WTC11 (cell line): ENCODE measurements around the gene NEDD9. TPM values are rescaled to one million over a fixed set of nuclear protein-coding genes. Genes with fewer than 3 reads are reported as not detected.

Source experiments
- ATAC-seq: fragments of 200-7000 bp; cut with Tn5 transposase; 2 replicates; pipeline ENCODE4 v1.10.0; 2021; ENCODE audit warnings: mild to moderate bottlenecking, moderate library complexity
- CTCF ChIA-PET: fragments of 300-600 bp; sonication (Branson Sonifier 250); formaldehyde crosslinking; loops from one replicate; lab custom pipeline; 2021; ENCODE audit warnings: antibody characterized with exemption; lab: Charles Lee
- POLR2A ChIA-PET: fragments of 350-600 bp; sonication (Branson Sonifier 250); formaldehyde crosslinking; loops from one replicate; lab custom pipeline; 2021; ENCODE audit warnings: antibody characterized with exemption; lab: Charles Lee
- DNase-seq: peaks from one replicate; pipeline ENCODE4 v3.0.0; 2021; ENCODE audit warnings: low spot score
- H3K27ac Mint-ChIP-seq: 2 replicates; pipeline ENCODE4 v1.8.0; 2021; ENCODE audit warnings: mixed read lengths
- H3K27me3 Mint-ChIP-seq: 2 replicates; pipeline ENCODE4 v1.8.0; 2021; ENCODE audit warnings: low read depth, mild to moderate bottlenecking, moderate library complexity, mixed read lengths
- H3K36me3 Mint-ChIP-seq: 2 replicates; pipeline ENCODE4 v1.8.0; 2021; ENCODE audit warnings: mixed read lengths
- H3K4me1 Mint-ChIP-seq: 2 replicates; pipeline ENCODE4 v1.8.0; 2022; ENCODE audit warnings: mixed read lengths
- H3K4me3 Mint-ChIP-seq: 2 replicates; pipeline ENCODE4 v1.8.0; 2021; ENCODE audit warnings: mild to moderate bottlenecking, moderate library complexity, mixed read lengths
- H3K9me3 Mint-ChIP-seq: 2 replicates; pipeline ENCODE4 v1.8.0; 2021; ENCODE audit warnings: mixed read lengths
- ATF1 ChIP-seq: sonication (generic); formaldehyde crosslinking; IDR thresholded peaks from 2 replicates; pipeline ENCODE4 v1.8.1; 2023; ENCODE audit warnings: mild to moderate bottlenecking, moderate library complexity, missing genetic modification reagents
- CREB1 ChIP-seq: sonication (generic); formaldehyde crosslinking; IDR thresholded peaks from 2 replicates; pipeline ENCODE4 v1.8.0; 2023; ENCODE audit warnings: mild to moderate bottlenecking, missing genetic modification reagents
- ELF4 ChIP-seq: sonication (generic); formaldehyde crosslinking; IDR thresholded peaks from 2 replicates; pipeline ENCODE4 v1.8.1; 2022; ENCODE audit warnings: low read depth, mild to moderate bottlenecking, moderate library complexity, missing genetic modification reagents
- ETV6 ChIP-seq: sonication (generic); formaldehyde crosslinking; IDR thresholded peaks from 2 replicates; pipeline ENCODE4 v1.8.1; 2022; ENCODE audit warnings: mild to moderate bottlenecking, missing genetic modification reagents
- FOXK1 ChIP-seq: sonication (generic); formaldehyde crosslinking; IDR thresholded peaks from 2 replicates; pipeline ENCODE4 v1.8.0; 2022; ENCODE audit warnings: mild to moderate bottlenecking, moderate library complexity, missing genetic modification reagents
- GTF2I ChIP-seq: fragments of 250-450 bp; sonication (Bioruptor Pico); conservative IDR thresholded peaks from 2 replicates; pipeline ENCODE4 v1.4.0; 2021; ENCODE audit warnings: mild to moderate bottlenecking
- JUN ChIP-seq: sonication (generic); formaldehyde crosslinking; IDR thresholded peaks from 2 replicates; pipeline ENCODE4 v1.8.0; 2023; ENCODE audit warnings: mild to moderate bottlenecking, missing genetic modification reagents
- MXD4 ChIP-seq: fragments of 250-450 bp; sonication (Bioruptor Pico); IDR thresholded peaks from 2 replicates; pipeline ENCODE4 v1.8.0; 2021; ENCODE audit warnings: mild to moderate bottlenecking, moderate library complexity, borderline replicate concordance
- NFATC4 ChIP-seq: fragments of 250-450 bp; sonication (Bioruptor Pico); IDR thresholded peaks from 2 replicates; pipeline ENCODE4 v1.9.0; 2021; ENCODE audit warnings: mild to moderate bottlenecking
- NFYB ChIP-seq: sonication (generic); formaldehyde crosslinking; conservative IDR thresholded peaks from 2 replicates; pipeline ENCODE4 v1.8.0; 2022; ENCODE audit warnings: low read depth, missing genetic modification reagents
- NR1H2 ChIP-seq: sonication (generic); formaldehyde crosslinking; IDR thresholded peaks from 2 replicates; pipeline ENCODE4 v1.9.0; 2021; ENCODE audit warnings: mild to moderate bottlenecking, moderate library complexity, missing genetic modification reagents
- NR3C1 ChIP-seq: sonication (generic); formaldehyde crosslinking; conservative IDR thresholded peaks from 2 replicates; pipeline ENCODE4 v1.8.1; 2023; ENCODE audit warnings: low read depth, mild to moderate bottlenecking, missing genetic modification reagents
- RORB ChIP-seq: fragments of 250-450 bp; sonication (Bioruptor Pico); IDR thresholded peaks from 2 replicates; pipeline ENCODE4 v1.9.0; 2021; ENCODE audit warnings: mild to moderate bottlenecking
- SOX15 ChIP-seq: fragments of 250-450 bp; sonication (Bioruptor Pico); IDR thresholded peaks from 2 replicates; pipeline ENCODE4 v1.9.0; 2021; ENCODE audit warnings: mild to moderate bottlenecking
- SP1 ChIP-seq: sonication (generic); formaldehyde crosslinking; conservative IDR thresholded peaks from 2 replicates; pipeline ENCODE4 v1.8.1; 2022; ENCODE audit warnings: missing genetic modification reagents
- TCF7 ChIP-seq: sonication (generic); formaldehyde crosslinking; IDR thresholded peaks from 2 replicates; pipeline ENCODE4 v1.8.0; 2022; ENCODE audit warnings: mild to moderate bottlenecking, low read depth, missing genetic modification reagents, moderate library complexity
- TP53 ChIP-seq: sonication (generic); formaldehyde crosslinking; IDR thresholded peaks from 2 replicates; pipeline ENCODE4 v1.8.1; 2023; ENCODE audit warnings: mild to moderate bottlenecking, missing genetic modification reagents
- ZNF317 ChIP-seq: sonication (generic); formaldehyde crosslinking; IDR thresholded peaks from 2 replicates; pipeline ENCODE4 v1.8.1; 2023; ENCODE audit warnings: low read depth, mild to moderate bottlenecking, moderate library complexity, missing genetic modification reagents, borderline replicate concordance
- ZNF423 ChIP-seq: fragments of 250-450 bp; sonication (Bioruptor Pico); IDR thresholded peaks from 2 replicates; pipeline ENCODE4 v2.1.2; 2022; ENCODE audit warnings: mild to moderate bottlenecking, moderate library complexity
- ZNF671 ChIP-seq: fragments of 250-450 bp; sonication (Bioruptor Pico); IDR thresholded peaks from 2 replicates; pipeline ENCODE4 v1.8.0; 2021; ENCODE audit warnings: mild to moderate bottlenecking
- total RNA-seq: library from RNA; stranded (reverse); gene quantifications from 3 replicates; pipeline ENCODE4 v1.2.3, GENCODE V29; 2021
- TF ChIP-seq, protein P1 (sequence below): fragments of 200-600 bp; IDR thresholded peaks from 2 replicates; pipeline ENCODE4 v1.8.0; 2022; ENCODE audit warnings: antibody characterized with exemption
- TF ChIP-seq, protein P2 (sequence below): sonication (generic); formaldehyde crosslinking; IDR thresholded peaks from 2 replicates; pipeline ENCODE4 v1.8.0; 2022; ENCODE audit warnings: mild to moderate bottlenecking, missing genetic modification reagents
- TF ChIP-seq, protein P3 (sequence below): sonication (generic); formaldehyde crosslinking; IDR thresholded peaks from 2 replicates; pipeline ENCODE4 v1.8.1; 2022; ENCODE audit warnings: missing genetic modification reagents, borderline replicate concordance
- TF ChIP-seq, protein P4 (sequence below): fragments of 250-450 bp; sonication (Bioruptor Pico); IDR thresholded peaks from 2 replicates; pipeline ENCODE4 v1.9.0; 2021; ENCODE audit warnings: moderate library complexity, mild to moderate bottlenecking, inconsistent platforms, borderline replicate concordance
- TF ChIP-seq, protein P5 (sequence below): fragments of 250-450 bp; sonication (Bioruptor Pico); IDR thresholded peaks from 2 replicates; pipeline ENCODE4 v2.1.2; 2022; ENCODE audit warnings: mild to moderate bottlenecking, moderate library complexity

NEDD9 gene
- total RNA-seq, 1 experiment from 2014 or later = 9.8 TPM

DNA sequence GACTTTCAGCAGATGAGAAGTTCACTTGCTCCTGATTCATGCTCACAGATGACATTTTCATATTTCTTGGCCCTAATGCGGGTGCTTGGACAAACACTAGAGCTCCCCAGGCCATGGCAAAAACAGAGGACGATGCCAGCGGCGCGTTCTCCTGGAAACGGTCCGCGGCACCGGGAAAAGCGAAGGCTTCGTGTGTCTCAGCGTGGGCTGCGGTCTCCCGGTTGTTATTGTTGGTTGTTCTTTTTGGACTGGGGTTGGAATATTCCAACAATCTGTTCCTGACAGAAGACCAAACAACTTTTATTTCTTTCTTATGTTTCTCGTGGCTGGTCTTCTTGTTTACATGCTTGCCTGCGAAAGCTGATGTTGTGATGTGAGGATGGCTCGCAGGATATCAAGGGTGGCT, 46.8 kb upstream of the NEDD9 start:
- TF ChIP-seq JUN (CRISPR knock-in tag) = no peak
- TF ChIP-seq, protein P1, sequence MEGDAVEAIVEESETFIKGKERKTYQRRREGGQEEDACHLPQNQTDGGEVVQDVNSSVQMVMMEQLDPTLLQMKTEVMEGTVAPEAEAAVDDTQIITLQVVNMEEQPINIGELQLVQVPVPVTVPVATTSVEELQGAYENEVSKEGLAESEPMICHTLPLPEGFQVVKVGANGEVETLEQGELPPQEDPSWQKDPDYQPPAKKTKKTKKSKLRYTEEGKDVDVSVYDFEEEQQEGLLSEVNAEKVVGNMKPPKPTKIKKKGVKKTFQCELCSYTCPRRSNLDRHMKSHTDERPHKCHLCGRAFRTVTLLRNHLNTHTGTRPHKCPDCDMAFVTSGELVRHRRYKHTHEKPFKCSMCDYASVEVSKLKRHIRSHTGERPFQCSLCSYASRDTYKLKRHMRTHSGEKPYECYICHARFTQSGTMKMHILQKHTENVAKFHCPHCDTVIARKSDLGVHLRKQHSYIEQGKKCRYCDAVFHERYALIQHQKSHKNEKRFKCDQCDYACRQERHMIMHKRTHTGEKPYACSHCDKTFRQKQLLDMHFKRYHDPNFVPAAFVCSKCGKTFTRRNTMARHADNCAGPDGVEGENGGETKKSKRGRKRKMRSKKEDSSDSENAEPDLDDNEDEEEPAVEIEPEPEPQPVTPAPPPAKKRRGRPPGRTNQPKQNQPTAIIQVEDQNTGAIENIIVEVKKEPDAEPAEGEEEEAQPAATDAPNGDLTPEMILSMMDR = no peak
- no peak for TF ChIP-seq SP1 (CRISPR knock-in tag)
- no peak for TF ChIP-seq TP53 (CRISPR knock-in tag)
- TF ChIP-seq ETV6 (CRISPR knock-in tag) = no peak
- TF ChIP-seq, protein P2, sequence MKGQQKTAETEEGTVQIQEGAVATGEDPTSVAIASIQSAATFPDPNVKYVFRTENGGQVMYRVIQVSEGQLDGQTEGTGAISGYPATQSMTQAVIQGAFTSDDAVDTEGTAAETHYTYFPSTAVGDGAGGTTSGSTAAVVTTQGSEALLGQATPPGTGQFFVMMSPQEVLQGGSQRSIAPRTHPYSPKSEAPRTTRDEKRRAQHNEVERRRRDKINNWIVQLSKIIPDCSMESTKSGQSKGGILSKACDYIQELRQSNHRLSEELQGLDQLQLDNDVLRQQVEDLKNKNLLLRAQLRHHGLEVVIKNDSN (CRISPR knock-in tag) = no peak
- TF ChIP-seq SOX15 (CRISPR knock-in tag) = no peak
- TF ChIP-seq ATF1 (CRISPR knock-in tag) = no peak
- no peak for TF ChIP-seq FOXK1
- no peak for TF ChIP-seq NR1H2 (CRISPR knock-in tag)
- no peak for TF ChIP-seq NFATC4 (CRISPR knock-in tag)
- TF ChIP-seq, all 79 proteins: peak for 0
- H3K4me3 Mint-ChIP-seq = no peak overlapping the region
- no peaks in the 10 kb centered on the region; the same call in 1 of the 2 replicates for H3K9me3 Mint-ChIP-seq
- CTCF ChIA-PET = interaction anchor here (1.1 kb wide), 1 partner anchor 38 kb away, joined by 4 read pairs; no protein-coding TSS in a partner anchor
- peaks cover 40% of the 10 kb centered on the region for H3K4me1 Mint-ChIP-seq
- no peaks in the 10 kb centered on the region for H3K27me3 Mint-ChIP-seq
- no peak overlapping the region; the same call in 1 of the 2 replicates for H3K27ac Mint-ChIP-seq
- no peak for DNase-seq
- no peak for ATAC-seq
- POLR2A ChIA-PET = no interaction called here
- no peaks in the 10 kb centered on the region for H3K36me3 Mint-ChIP-seq

DNA sequence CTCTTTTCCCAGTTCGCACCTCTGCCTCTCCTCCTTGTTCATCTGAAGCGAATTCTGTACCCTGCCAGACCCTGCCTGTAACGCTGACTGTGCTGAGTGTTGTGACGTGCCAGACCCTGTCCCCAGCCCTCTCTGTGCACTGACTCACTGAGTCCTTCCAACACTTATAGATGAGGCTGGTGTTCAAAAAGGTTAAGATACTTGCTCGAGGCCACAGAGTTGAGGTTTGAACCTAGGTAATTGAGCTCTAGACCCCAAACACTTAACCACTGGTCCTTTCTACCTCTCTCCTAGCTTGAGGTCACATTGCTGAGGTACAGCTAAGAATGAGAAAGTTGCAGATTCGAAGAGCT, 45.7 kb upstream of the NEDD9 start:
- H3K36me3 Mint-ChIP-seq = no peaks in the 10 kb centered on the region
- ATAC-seq (no peak), DNase-seq (no peak)
- no peaks in the 10 kb centered on the region; the same call in 1 of the 2 replicates for H3K9me3 Mint-ChIP-seq
- ChIA-PET POLR2A (no interaction called here), CTCF (interaction anchor here (1.3 to 1.6 kb wide), 2 partner anchors 12 to 36 kb away, joined by 5 to 7 read pairs; no protein-coding TSS in a partner anchor)
- H3K4me3 Mint-ChIP-seq = no peak overlapping the region
- TF ChIP-seq GTF2I (CRISPR knock-in tag) = no peak
- TF ChIP-seq ZNF423 (CRISPR knock-in tag) = no peak
- TF ChIP-seq, protein P3, sequence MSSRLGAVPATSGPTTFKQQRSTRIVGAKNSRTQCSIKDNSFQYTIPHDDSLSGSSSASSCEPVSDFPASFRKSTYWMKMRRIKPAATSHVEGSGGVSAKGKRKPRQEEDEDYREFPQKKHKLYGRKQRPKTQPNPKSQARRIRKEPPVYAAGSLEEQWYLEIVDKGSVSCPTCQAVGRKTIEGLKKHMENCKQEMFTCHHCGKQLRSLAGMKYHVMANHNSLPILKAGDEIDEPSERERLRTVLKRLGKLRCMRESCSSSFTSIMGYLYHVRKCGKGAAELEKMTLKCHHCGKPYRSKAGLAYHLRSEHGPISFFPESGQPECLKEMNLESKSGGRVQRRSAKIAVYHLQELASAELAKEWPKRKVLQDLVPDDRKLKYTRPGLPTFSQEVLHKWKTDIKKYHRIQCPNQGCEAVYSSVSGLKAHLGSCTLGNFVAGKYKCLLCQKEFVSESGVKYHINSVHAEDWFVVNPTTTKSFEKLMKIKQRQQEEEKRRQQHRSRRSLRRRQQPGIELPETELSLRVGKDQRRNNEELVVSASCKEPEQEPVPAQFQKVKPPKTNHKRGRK = no peak
- no peak for TF ChIP-seq NFYB (CRISPR knock-in tag)
- TF ChIP-seq CREB1 (CRISPR knock-in tag) = no peak
- TF ChIP-seq, protein P4, sequence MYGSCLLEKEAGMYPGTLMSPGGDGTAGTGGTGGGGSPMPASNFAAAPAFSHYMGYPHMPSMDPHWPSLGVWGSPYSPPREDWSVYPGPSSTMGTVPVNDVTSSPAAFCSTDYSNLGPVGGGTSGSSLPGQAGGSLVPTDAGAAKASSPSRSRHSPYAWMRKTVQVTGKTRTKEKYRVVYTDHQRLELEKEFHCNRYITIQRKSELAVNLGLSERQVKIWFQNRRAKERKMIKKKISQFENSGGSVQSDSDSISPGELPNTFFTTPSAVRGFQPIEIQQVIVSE (CRISPR knock-in tag) = no peak
- TF ChIP-seq, protein P5, sequence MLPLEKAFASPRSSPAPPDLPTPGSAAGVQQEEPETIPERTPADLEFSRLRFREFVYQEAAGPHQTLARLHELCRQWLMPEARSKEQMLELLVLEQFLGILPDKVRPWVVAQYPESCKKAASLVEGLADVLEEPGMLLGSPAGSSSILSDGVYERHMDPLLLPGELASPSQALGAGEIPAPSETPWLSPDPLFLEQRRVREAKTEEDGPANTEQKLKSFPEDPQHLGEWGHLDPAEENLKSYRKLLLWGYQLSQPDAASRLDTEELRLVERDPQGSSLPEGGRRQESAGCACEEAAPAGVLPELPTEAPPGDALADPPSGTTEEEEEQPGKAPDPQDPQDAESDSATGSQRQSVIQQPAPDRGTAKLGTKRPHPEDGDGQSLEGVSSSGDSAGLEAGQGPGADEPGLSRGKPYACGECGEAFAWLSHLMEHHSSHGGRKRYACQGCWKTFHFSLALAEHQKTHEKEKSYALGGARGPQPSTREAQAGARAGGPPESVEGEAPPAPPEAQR (CRISPR knock-in tag) = no peak
- TF ChIP-seq NR3C1 = no peak
- TF ChIP-seq TCF7 (CRISPR knock-in tag) = no peak
- no peak for TF ChIP-seq RORB (CRISPR knock-in tag)
- TF ChIP-seq ZNF317 (CRISPR knock-in tag) = no peak
- TF ChIP-seq ZNF671 (CRISPR knock-in tag) = no peak
- no peak for TF ChIP-seq ELF4 (CRISPR knock-in tag)
- TF ChIP-seq MXD4 (CRISPR knock-in tag) = no peak
- no peak for TF ChIP-seq ATF1 (CRISPR knock-in tag)
- peaks cover 40% of the 10 kb centered on the region for H3K4me1 Mint-ChIP-seq
- peak overlapping the region; percentile 7; the same call in 1 of the 2 replicates for H3K27ac Mint-ChIP-seq
- H3K27me3 Mint-ChIP-seq = no peaks in the 10 kb centered on the region
